NCI-H2196 treated with DMSO at 0.1 percent for 48 hours (cell line): ENCODE data around the gene EDIL3.
"Not testable (repeated sequence)": the region's sequence is repeated elsewhere in the genome, so short reads cannot be mapped to it uniquely, and the experiment has no call there.

Experiments used
- DNase-seq: peaks from one replicate; lab custom pipeline; 2025; ENCODE audit not compliant: unreplicated experiment; lab: John Stamatoyannopoulos, UW

Gene EDIL3

DNA sequence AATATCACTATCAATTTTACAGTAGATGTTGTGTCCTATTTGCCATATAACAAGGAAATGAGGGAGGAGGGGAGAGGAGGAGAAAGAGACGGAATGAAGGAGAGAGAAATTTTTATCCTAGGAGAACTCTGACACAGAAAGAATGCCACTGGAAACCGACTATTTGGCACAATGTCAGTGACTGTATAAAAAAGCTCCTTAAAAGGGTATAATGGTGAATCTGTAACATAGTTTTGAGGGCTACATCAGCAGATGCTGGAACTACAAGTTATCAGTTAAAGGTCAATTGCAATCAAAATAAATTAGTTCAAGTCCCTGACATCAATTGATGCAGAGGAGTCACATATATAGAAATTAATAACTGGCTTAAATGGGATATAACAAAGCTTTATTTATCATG is 5.7 kb downstream of the EDIL3 start:
- no peak for DNase-seq

DNA sequence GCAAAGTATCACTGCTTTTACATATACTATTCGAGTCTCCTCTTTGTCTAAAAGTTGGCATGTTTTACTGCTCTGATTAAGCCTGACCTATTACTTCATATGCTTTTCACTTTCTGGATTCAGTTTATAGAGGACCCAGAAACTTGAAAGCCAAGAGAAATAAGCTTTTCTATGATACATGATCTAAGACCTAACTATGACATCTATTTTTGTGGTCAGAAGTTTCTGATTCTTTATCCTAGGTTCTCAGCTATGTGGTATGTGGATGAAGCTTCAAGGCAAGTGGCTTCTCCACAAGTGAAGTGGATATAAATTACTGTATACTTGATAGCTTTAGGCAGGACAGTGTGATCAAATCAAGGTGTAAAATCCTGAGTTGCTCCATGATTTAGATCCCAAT is 6.3 kb downstream of the EDIL3 start:
- no peak for DNase-seq

DNA sequence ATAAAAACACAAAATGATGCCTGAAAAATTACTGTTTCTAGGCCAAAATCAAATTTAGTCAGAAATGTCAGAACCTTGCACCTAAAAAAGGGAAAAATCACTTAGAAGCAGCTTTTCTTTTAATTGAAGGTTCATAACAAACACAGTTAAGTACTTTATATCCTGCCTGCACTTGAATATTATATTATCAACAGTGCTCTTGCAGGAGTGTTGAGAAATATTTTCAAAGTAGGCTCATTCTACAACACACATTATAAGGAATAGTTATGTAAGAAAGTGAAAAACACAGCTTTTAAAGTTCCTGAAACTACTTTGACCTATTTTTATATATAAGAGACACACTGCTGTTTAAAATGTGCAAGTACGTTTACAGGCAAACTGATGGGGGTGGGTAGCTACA is 8.3 kb downstream of the EDIL3 start:
- DNase-seq, result no peak

DNA sequence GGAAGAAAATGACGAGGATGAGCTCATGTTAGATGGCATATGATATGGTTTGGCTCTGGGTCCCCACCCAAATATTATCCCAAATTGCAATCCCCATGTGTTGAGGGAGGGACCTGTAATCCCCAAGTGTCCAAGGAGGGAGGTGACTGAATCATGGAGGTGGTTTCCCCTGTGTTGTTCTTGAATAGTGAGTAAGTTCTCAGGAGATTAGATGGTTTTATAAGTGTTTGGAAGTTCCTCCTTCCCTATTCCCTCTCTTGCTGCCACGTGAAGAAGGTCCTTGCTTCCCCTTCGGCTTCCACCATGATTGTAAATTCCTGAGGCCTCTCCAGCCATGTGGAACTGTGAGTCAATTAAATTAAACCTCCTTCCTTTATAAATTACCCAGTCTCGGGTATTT is 10.1 kb downstream of the EDIL3 start:
- DNase-seq, result no peak

DNA sequence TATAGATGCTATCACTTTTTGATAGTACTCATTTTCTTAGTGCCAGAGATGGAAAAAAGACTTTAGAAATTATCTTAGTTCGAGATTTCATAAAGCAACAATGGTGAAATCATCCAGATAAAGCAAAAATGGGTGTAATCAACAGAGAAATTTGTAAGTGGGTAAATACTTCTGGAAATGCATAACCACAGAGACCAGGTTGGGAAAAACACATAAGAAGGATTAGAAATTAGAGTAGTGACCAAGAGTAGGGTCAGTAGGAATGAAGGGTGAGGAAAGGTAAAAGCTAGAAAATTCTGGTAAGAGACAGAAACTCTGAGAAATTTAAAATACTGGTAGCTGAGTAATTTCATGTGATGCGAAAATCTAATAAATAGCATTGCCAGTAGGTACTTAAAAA is 11.2 kb downstream of the EDIL3 start:
- no peak for DNase-seq

DNA sequence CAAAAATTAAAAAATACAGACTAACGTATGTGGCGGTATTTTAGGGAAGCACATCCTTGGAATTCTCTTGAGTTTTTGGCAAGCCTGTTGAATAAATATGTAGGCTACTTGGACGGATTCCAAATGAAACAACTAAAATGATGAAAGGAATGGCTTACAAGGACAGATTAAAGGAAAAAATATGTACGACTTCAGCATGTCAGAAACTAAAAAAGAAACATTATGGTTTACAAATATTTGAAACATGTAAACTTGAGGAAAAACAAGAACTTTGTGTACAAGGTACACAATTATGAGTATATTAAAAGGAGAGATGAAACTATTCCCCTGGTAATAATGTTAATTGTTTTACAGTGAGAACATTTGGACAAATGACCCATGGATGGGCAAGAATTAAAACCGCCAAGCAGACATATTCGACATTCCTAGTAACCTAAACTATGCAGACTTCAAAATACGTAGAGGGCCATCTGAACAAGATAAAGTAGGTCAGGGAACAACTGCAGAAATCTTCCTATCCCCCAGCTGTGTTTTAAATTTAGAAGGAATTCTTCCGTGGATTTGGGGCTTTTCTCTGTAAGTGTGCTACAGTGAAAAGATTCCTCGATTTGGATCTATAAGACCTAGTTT is 12.5 kb downstream of the EDIL3 start:
- no peak for DNase-seq

DNA sequence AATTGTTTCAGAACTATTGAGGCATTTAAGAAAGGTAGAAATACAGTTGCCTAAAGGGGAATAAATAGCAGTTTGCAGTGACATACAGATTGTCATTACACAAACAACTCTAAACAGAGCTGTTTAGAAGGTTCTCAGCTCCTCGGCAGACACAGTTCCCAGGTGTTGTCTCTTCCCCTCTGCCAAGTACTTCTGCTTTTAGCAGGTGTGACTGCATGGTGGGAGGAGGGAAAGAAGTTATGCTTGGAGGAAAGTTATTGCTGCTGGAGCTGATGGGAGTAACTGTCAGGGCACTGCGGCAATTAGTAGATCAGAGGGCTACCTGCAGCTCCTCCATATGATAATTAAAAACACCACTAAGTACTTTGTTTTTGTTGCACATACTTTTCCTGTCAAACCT is 14.5 kb downstream of the EDIL3 start:
- no peak for DNase-seq

DNA sequence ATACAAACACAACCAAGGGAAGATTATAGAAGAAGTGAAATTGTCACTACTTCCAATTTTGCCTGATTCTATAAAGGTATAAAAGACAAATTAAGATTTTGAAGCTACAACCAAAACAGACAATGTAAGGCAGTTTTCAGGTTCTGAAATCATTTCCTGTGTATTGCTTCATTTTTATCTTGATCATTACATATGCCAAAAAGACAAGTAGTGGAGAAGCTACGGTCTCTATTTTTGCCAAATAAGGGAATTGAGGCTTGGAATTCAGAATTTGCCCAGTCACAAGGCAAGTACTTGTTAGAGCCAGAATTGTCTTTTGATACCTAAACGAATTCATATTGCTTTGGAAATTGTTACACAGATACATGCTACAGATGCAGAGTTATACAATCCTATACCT is 20.6 kb downstream of the EDIL3 start:
- DNase-seq, result no peak

DNA sequence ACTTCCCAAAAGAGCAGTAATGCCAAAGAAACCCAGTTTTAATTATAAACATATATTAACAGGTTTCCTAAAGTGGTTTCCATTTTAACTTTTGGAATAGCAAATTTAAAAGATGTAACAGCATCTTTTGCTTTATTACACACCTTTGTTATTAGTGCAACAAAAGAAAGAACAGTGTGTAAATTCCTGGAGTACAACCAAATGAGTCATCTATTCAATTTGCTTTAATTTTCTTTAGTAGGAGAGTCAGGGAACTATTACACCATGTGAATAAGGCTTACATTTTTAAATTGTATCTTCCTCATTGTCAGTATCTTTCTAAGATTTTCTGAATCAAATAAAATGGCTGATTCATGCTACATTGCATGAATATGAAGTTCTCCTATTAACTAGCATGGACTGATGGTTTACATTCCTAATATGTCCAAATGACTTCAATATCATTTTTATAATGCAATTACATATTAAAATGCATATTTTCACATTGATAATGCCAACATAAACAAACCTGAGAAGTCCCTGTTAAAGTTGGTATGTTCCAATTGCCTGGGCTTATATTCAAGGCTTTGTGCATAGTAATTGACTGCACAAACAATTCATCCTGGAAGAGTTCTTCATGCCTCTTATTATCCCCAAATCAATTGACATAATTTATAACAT is 22.5 kb downstream of the EDIL3 start:
- DNase-seq, result no peak

DNA sequence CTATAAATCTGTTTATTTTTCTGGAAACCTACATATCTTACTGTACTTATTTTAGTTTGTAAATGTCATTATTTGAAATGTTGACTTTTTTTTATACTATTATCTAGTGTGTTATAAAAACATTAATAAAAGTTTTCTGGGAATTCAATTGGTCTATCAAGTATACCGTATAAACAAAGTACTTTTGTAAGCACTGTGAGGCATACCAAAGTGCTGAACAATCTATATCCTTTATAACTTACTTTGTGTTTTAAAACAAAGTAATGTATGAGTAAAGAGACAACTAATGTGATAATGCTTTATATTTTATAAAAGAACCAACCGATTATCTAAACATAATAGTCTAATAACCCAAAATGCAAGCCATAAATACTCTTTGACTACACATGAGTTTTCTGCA is 23.1 kb downstream of the EDIL3 start:
- no peak for DNase-seq

DNA sequence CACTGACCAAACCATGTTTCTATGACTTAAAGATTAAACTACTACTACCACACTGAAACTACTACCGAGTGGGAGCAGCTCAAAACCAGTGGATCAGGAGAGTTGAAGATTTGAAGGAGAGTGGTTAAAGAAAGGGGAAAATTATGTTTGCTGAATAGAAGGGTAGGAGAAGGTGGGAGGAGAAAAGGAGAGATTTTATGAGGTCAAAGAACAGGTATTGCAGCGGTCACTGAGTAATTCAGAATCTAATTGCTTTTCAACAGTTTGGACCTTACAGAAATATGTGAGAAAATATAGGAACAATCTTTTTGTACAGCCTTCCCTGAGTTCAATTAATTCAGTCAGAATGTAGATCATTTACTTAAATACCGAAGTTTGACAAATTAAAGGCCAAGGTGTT is 24.6 kb downstream of the EDIL3 start:
- no peak for DNase-seq

DNA sequence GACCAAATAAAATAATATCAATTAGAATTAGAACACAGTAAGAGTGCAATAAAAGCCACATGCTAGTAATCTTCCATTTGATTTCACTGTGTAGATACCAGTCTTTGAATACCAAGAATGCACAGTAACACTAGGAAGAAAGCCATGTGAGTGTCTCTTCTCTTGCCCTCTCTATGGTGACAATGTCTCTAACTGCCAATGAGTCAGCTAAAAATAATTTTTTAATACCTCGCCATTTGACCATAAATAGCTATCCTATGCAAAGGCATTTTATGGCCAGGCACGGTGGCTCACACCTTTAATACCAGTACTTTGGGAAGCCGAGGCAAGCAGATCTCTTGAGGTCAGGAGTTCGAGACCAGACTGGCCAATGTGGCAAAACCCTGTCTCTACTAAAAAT is 30.6 kb downstream of the EDIL3 start:
- no peak for DNase-seq

DNA sequence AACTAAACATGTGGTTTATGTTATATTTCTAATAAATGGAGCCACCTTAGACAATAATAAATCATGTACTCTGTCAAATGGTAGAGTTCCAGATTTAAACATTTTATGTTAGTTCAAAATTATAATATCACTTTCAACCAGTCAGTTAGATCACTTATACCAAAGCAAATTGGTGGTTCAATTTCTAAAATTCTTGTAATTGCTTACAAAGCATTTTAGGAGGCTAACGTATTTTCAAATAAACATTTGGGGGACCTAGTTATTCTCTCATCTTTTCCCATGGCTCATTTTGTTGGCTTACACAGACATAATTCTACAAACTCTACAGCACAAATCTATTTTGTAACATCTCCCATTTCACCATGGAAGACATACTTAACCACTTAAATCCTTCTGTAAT is 39.9 kb downstream of the EDIL3 start:
- DNase-seq, result no peak

DNA sequence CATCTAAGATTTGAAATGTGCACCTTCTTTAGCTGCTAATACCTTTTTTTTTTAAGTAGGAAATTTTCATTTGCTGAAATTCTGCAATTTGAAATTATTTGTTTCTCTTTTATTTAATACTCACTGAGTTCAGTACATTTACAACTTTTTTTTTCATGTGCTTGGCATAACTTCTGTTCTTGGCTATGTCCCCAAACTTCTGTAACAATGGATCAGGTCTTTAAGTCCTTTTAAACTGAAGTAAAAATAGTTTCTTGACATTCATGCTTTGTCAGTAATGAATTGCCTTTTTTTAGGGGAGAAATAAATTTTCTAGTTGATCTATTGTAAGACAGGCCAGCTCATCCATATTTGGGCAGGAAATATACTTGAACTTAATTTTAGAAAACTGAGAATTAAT is 41.5 kb downstream of the EDIL3 start:
- no peak for DNase-seq

DNA sequence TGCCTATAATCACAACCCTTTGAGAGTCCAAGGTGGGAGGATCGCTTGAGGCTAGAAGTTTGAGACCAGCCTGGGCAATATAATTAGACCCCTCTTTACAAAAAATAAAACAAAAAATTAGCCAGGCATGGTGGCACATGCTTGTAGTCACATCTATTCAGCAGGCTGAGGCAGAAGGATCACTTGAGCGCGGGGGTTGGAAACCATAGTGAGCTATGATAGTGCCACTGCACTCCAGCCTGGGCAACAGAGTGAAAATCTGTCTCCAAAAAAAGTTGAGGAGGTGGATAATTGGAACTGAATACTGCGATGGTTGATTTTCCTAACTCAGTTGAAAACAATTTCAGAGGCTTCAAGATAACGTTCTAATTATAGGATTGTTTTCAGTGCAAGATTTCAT is 52.6 kb downstream of the EDIL3 start:
- DNase-seq, result no peak

DNA sequence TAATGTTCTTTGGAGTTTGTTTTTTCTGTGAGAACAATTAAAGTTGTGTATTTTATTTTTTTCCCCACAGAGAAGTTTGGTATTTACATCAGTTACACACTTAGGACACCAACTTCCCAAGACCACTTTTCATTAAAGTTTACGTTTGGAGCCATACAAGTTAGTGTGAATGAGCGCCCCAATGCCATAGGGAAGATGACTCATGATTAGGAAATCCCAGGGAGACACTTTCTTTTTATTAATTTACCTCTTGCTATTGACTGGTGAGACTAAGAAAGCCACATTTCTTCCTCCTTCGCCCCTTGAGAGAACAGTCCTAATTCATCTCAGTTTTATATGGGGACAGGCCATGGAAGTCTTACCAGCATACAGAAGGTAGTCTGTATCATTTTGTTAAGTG is 57.1 kb downstream of the EDIL3 start:
- DNase-seq, result no peak

DNA sequence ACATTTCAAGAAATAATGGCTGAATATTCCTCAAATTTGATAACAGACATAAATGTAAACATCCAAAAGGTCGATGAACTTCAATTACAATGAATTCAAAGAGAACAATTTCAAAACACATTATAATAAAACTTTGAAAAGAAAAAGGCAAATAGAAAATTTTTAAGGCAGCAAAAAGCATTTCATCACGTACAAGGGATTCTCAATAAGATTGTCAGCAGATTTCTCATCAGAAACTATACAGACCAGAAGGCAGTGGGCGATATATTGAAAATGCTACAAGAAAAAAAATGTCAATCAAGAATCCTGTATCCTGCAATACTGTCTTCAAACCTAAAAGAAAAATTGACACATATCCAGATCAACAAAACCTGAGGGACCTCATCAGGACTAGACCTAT is 62.0 kb downstream of the EDIL3 start:
- DNase-seq, result no peak

DNA sequence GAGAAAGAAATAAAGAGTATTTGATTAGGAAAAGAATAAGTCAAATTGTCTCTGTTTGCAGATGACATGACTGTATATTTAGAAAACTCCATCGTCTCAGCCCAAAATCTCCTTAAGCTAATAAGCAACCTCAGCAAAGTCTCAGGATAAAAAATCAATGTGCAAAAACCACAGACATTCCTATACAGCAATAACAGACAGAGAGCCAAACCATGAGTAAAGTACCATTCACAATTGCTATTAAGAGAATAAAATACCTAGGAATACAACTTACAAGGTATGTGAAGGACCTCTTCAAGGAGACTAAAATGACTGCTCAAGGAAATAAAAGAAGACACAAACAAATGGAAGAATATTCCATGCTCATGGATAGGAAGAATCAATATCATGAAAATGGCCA is 66.9 kb downstream of the EDIL3 start:
- not testable (repeated sequence) for DNase-seq

DNA sequence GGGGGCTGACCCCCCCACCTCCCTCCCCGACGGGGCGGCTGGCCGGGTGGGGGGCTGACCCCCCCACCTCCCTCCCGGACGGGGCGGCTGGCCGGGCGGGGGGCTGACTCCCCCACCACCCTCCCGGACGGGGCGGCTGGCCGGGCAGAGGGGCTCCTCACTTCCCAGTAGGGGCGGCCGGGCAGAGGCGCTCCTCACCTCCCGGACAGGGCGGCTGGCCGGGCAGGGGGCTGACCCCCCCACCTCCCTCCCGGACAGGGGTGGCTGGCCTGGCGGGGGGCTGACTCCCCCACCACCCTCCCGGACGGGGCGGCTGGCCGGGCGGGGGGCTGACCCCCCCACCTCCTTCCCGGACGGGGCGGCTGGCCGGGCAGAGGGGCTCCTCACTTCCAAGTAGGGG is 72.4 kb downstream of the EDIL3 start:
- DNase-seq, result not testable (repeated sequence)

DNA sequence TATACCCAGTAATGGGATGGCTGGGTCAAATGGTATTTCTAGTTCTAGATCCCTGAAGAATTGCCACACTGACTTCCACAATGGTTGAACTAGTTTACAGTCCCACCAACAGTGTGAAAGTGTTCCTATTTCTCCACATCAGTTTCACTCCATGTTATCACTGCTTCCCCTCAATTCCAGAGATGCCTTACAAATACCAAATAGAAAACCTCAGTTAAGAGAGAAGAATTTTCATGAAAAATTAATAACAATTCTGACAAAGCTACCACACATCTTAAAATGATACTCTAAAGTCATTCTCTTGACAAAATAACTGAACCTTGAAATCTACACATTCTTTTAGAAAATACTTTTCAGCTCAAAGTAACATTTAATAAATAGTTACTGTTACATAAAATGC is 74.8 kb downstream of the EDIL3 start:
- DNase-seq, result not testable (repeated sequence)

DNA sequence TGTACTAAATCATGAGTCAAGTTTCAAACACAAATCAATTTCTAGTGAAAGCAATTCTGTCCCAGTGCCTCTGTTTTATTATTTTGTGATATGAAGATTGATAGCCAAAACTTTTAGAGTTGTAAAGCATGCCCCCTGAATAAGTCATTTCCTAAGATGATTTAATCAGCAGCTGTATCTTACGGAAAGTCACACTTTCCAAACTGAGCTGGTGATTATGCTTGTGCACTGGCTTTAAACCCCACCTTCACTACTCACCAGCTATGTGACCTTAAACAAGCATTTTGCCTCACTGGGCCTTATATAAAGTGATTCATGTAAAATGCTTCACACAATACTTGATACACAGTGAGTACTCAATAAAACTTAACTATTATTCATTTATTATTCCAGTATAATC is 78.1 kb downstream of the EDIL3 start:
- no peak for DNase-seq

DNA sequence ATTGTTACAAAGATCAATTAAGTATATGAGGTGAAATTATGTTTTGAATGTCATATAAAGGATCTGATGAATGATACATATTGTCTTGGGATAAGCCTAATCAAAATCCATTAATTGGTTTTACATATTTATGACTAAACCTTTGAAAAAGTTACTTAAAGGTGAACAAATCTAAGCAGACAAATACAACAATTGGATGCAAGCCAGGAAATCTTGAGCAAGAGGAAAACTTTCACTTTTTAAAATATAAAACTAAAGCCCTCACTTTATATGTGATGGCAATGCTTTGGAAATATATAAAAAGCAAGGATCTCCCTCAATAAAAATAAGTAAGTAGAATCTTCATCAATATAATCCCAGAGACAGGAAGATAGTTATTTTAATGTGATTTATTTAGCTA is 80.1 kb downstream of the EDIL3 start:
- no peak for DNase-seq

DNA sequence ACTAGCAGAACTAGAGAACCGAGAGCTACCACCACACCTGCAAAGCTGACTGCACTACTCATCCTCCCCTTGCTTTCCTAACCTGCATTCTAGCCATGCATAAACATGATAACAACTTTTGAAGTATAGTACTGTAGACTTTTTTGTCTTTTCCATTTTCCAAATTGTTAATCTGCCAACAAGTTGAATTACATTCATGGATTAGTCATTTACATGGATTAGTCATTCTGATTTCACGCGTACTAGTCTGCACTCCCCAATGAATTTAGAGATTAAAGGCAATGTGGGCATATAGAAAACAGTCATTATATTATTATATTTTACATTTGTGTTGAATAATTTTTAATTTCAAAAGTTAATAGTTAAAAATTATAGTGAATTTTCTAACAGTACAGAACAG is 81.4 kb downstream of the EDIL3 start:
- DNase-seq, result no peak
